ENCODE measurements around the gene ODF2.

- TF ChIP-seq, protein P1, sequence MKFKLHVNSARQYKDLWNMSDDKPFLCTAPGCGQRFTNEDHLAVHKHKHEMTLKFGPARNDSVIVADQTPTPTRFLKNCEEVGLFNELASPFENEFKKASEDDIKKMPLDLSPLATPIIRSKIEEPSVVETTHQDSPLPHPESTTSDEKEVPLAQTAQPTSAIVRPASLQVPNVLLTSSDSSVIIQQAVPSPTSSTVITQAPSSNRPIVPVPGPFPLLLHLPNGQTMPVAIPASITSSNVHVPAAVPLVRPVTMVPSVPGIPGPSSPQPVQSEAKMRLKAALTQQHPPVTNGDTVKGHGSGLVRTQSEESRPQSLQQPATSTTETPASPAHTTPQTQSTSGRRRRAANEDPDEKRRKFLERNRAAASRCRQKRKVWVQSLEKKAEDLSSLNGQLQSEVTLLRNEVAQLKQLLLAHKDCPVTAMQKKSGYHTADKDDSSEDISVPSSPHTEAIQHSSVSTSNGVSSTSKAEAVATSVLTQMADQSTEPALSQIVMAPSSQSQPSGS (CRISPR knock-in tag; IDR thresholded peaks at IDR 0.05; ENCODE audit: borderline replicate concordance, low read depth), result no peak
- TF ChIP-seq ZNF317 (CRISPR knock-in tag; IDR thresholded peaks at IDR 0.05; ENCODE audit: borderline replicate concordance, low read depth) (no peak), IRF2 (CRISPR knock-in tag; IDR thresholded peaks at IDR 0.05; ENCODE audit: borderline replicate concordance, low read depth) (no peak)
- TF ChIP-seq, protein P2, sequence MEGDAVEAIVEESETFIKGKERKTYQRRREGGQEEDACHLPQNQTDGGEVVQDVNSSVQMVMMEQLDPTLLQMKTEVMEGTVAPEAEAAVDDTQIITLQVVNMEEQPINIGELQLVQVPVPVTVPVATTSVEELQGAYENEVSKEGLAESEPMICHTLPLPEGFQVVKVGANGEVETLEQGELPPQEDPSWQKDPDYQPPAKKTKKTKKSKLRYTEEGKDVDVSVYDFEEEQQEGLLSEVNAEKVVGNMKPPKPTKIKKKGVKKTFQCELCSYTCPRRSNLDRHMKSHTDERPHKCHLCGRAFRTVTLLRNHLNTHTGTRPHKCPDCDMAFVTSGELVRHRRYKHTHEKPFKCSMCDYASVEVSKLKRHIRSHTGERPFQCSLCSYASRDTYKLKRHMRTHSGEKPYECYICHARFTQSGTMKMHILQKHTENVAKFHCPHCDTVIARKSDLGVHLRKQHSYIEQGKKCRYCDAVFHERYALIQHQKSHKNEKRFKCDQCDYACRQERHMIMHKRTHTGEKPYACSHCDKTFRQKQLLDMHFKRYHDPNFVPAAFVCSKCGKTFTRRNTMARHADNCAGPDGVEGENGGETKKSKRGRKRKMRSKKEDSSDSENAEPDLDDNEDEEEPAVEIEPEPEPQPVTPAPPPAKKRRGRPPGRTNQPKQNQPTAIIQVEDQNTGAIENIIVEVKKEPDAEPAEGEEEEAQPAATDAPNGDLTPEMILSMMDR (IDR thresholded peaks at IDR 0.05), result no peak
These were observed 37.6 kb downstream of the ODF2 start for GRCh38 chr9:128493424-128493823.

Measured in WTC11 (cell line).